HCT116 (cell line): ENCODE data around the gene SH3GL2. TPM values are rescaled to one million over a fixed set of nuclear protein-coding genes. Genes with fewer than 3 reads are reported as not detected.

ENCODE experiments used
- ATAC-seq: fragments of 200-7000 bp; cut with Tn5 transposase; 2 replicates; pipeline ENCODE4 v1.9.1; 2020; ENCODE audit warnings: mild to moderate bottlenecking, moderate library complexity
- BruUV-seq: library from RNA; stranded (reverse); fragments of 400-500 nt; replicated peaks from 2 replicates; lab custom pipeline; 2021; lab: Mats Ljungman, UMichigan
- CTCF ChIA-PET: fragments of 300-600 bp; sonication (Branson Sonifier 250); formaldehyde crosslinking; loops from one replicate; lab custom pipeline; 2021; ENCODE audit warnings: antibody characterized with exemption; lab: Charles Lee
- POLR2A ChIA-PET: fragments of 300-600, 350-600 bp; sonication (Branson Sonifier 250); formaldehyde crosslinking; loops from one replicate; lab custom pipeline; 2021; ENCODE audit warnings: antibody characterized with exemption; lab: Charles Lee
- RAD21 ChIA-PET, 2 experiments: fragments of 300-600 bp; sonication (Branson Sonifier 250); formaldehyde crosslinking; loops; one replicate each; lab custom pipeline; 2023; ENCODE audit warnings: low total read pairs in 2 of 2; ENCODE audit not compliant: uncharacterized antibody in 2 of 2, unreplicated experiment in 2 of 2, low non-redundant PET in 1 of 2; lab: Charles Lee
- DNase-seq: peaks from one replicate; pipeline ENCODE4 v3.0.0-alpha.2; 2010; ENCODE audit warnings: low read depth, low spot score
- H2AFZ ChIP-seq: fragments of 200-600 bp; shearing (Covaris generic), sonication (generic); 2 replicates; pipeline ENCODE4 v1.6.1; 2017; ENCODE audit warnings: low read depth, mixed run types, mixed read lengths, antibody characterized with exemption, low read length; ENCODE audit not compliant: poor library complexity, severe bottlenecking
- H3K27ac ChIP-seq: 2 replicates; pipeline ENCODE4 v1.5.1; 2012; ENCODE audit warnings: low read depth, low read length
- H3K27me3 ChIP-seq: fragments of 200-600 bp; sonication (generic); 2 replicates; pipeline ENCODE4 v1.6.1; 2016; ENCODE audit warnings: mixed run types, low read length, mixed read lengths; ENCODE audit not compliant: insufficient read depth
- H3K36me3 ChIP-seq, 2 experiments: fragments of 200-500 bp in 1 of 2; fragments of 200-600 bp in 1 of 2; sonication (Bioruptor generic) in 1 of 2; sonication (generic) in 1 of 2; 2 replicates each; pipeline versions ENCODE4 v1.5.1 to v1.6.1; 2014 to 2016; ENCODE audit warnings: low read length in 2 of 2, inconsistent platforms in 1 of 2, mixed read lengths in 1 of 2, mixed run types in 1 of 2; ENCODE audit not compliant: insufficient read depth in 2 of 2, control insufficient read depth in 1 of 2
- H3K4me1 ChIP-seq, 2 experiments: fragments of 200-600 bp in 1 of 2; sonication (generic) in 1 of 2; 2 replicates each; pipeline versions ENCODE4 v1.5.1 to v1.6.1; 2012 to 2017; ENCODE audit warnings: low read length in 2 of 2, inconsistent platforms in 1 of 2, mild to moderate bottlenecking in 1 of 2, mixed read lengths in 1 of 2, mixed run types in 1 of 2, moderate library complexity in 1 of 2; ENCODE audit not compliant: insufficient read depth in 2 of 2, control insufficient read depth in 1 of 2
- H3K4me2 ChIP-seq: fragments of 200-600 bp; sonication (generic); 2 replicates; pipeline ENCODE4 v1.6.1; 2017; ENCODE audit warnings: mixed run types, low read length, mixed read lengths
- H3K4me3 ChIP-seq, 2 experiments: fragments of 200-600 bp in 1 of 2; sonication (generic) in 1 of 2; replicated peaks in 1 of 2; 2 replicates each; pipeline ENCODE4 v1.5.1; 2011 to 2016; ENCODE audit warnings: low read length in 2 of 2, control low read depth in 1 of 2, low read depth in 1 of 2, mild to moderate bottlenecking in 1 of 2, mixed read lengths in 1 of 2, mixed run types in 1 of 2
- H3K79me2 ChIP-seq: fragments of 200-600 bp; sonication (generic); 2 replicates; pipeline ENCODE4 v1.6.1; 2017; ENCODE audit warnings: mild to moderate bottlenecking, mixed run types, low read length, moderate library complexity, mixed read lengths; ENCODE audit not compliant: insufficient read depth
- H3K9ac ChIP-seq: fragments of 200-600 bp; sonication (generic); 2 replicates; pipeline ENCODE4 v1.6.1; 2016; ENCODE audit warnings: low read length, mixed read lengths
- H3K9me2 ChIP-seq: fragments of 200-600 bp; sonication (generic), shearing (Covaris generic); 2 replicates; pipeline ENCODE4 v1.6.1; 2017; ENCODE audit warnings: mixed run types, mild to moderate bottlenecking, moderate library complexity; ENCODE audit not compliant: insufficient read depth
- H3K9me3 ChIP-seq, 2 experiments: fragments of 200-500 bp in 1 of 2; fragments of 200-600 bp in 1 of 2; sonication (Bioruptor generic) in 1 of 2; sonication (generic) in 1 of 2; 2 replicates each; pipeline ENCODE4 v1.6.1; 2014 to 2017; ENCODE audit warnings: low read length in 2 of 2, mixed read lengths in 2 of 2, inconsistent platforms in 1 of 2, low read depth in 1 of 2, mild to moderate bottlenecking in 1 of 2, mixed run types in 1 of 2, moderate library complexity in 1 of 2; ENCODE audit not compliant: control insufficient read depth in 1 of 2, insufficient read depth in 1 of 2
- H4K20me1 ChIP-seq: fragments of 200-600 bp; sonication (generic), shearing (Covaris generic); 2 replicates; pipeline ENCODE4 v1.6.1; 2017; ENCODE audit warnings: mixed run types, mild to moderate bottlenecking, moderate library complexity; ENCODE audit not compliant: insufficient read depth
- ATF3 ChIP-seq: IDR thresholded peaks from 2 replicates; pipeline ENCODE4 v1.6.1; 2012
- CBX3 ChIP-seq: IDR thresholded peaks from 2 replicates; pipeline ENCODE4 v1.6.1; 2012; ENCODE audit warnings: low read depth
- CEBPB ChIP-seq: IDR thresholded peaks from 2 replicates; pipeline ENCODE4 v1.6.1; 2012; ENCODE audit warnings: low read depth
- EGR1 ChIP-seq: IDR thresholded peaks from 2 replicates; pipeline ENCODE4 v1.6.1; 2012; ENCODE audit warnings: low read depth
- ELF1 ChIP-seq: IDR thresholded peaks from 2 replicates; pipeline ENCODE4 v1.6.1; 2012; ENCODE audit warnings: low read depth, borderline replicate concordance
- EZH2 ChIP-seq: fragments of 200-600 bp; sonication (generic); IDR thresholded peaks from 2 replicates; pipeline ENCODE4 v1.6.1; 2017; ENCODE audit warnings: antibody characterized with exemption, mixed run types
- FOSL1 ChIP-seq: IDR thresholded peaks from 2 replicates; pipeline ENCODE4 v1.6.1; 2012; ENCODE audit warnings: low read depth
- POLR2A ChIP-seq: IDR thresholded peaks from 2 replicates; pipeline ENCODE4 v1.7.0; 2011; ENCODE audit warnings: borderline replicate concordance; ENCODE audit not compliant: insufficient read depth, insufficient read length; ENCODE audit errors: extremely low read depth
- SIN3A ChIP-seq: IDR thresholded peaks from 2 replicates; pipeline ENCODE4 v1.6.1; 2012; ENCODE audit warnings: low read depth
- SP1 ChIP-seq: IDR thresholded peaks from 2 replicates; pipeline ENCODE4 v1.6.1; 2012; ENCODE audit warnings: low read depth
- TCF7L2 ChIP-seq: IDR thresholded peaks from 2 replicates; pipeline ENCODE4 v1.7.0; 2011; ENCODE audit warnings: borderline replicate concordance, inconsistent platforms; ENCODE audit not compliant: insufficient read depth, insufficient read length; ENCODE audit errors: extremely low read depth
- YY1 ChIP-seq: IDR thresholded peaks from 2 replicates; pipeline ENCODE4 v1.6.1; 2011; ENCODE audit warnings: low read length, low read depth, moderate library complexity, mild to moderate bottlenecking; ENCODE audit not compliant: insufficient replicate concordance; ENCODE audit errors: extremely low read depth
- ZFX ChIP-seq: fragments of 450-650 bp; IDR thresholded peaks from 2 replicates; pipeline ENCODE4 v1.6.1; 2017
- ZNF274 ChIP-seq: fragments of 200-500 bp; sonication (Bioruptor generic); IDR thresholded peaks from 2 replicates; pipeline ENCODE4 v1.6.1; 2014; ENCODE audit warnings: mild to moderate bottlenecking, low read depth, low read length, inconsistent platforms
- intact Hi-C: fragments of 100-400 bp; cut with micrococcal nuclease; formaldehyde crosslinking; loops from 2 replicates; pipeline ENCODE4 v1.10.0; 2022
- total RNA-seq: library from RNA; stranded (reverse); gene quantifications from one replicate; pipeline ENCODE4 v1.2.1, GENCODE V29; 2021; ENCODE audit not compliant: unreplicated experiment
- TF ChIP-seq, protein P1 (sequence below): IDR thresholded peaks from 2 replicates; pipeline ENCODE4 v1.6.1; 2012
- TF ChIP-seq, protein P2 (sequence below): IDR thresholded peaks from 2 replicates; pipeline ENCODE4 v1.6.1; 2011; ENCODE audit warnings: mild to moderate bottlenecking, low read length, moderate library complexity; ENCODE audit not compliant: insufficient replicate concordance; ENCODE audit errors: extremely low read depth
- TF ChIP-seq, protein P3 (sequence below), 3 experiments: fragments of 200-600 bp in 1 of 3; sonication (generic) in 1 of 3; IDR thresholded peaks in 2 of 3; conservative IDR thresholded peaks in 1 of 3; 2 replicates each; pipeline ENCODE4 v1.5.1; 2012 to 2017; ENCODE audit warnings: low read depth in 2 of 3, low read length in 2 of 3, antibody characterized with exemption in 1 of 3, borderline replicate concordance in 1 of 3, control low read depth in 1 of 3, mild to moderate bottlenecking in 1 of 3, mixed read lengths in 1 of 3, mixed run types in 1 of 3, moderate library complexity in 1 of 3; ENCODE audit not compliant: insufficient read depth in 1 of 3

SH3GL2 gene
- total RNA-seq, 1 experiment from 2014 or later, result not detected

DNA sequence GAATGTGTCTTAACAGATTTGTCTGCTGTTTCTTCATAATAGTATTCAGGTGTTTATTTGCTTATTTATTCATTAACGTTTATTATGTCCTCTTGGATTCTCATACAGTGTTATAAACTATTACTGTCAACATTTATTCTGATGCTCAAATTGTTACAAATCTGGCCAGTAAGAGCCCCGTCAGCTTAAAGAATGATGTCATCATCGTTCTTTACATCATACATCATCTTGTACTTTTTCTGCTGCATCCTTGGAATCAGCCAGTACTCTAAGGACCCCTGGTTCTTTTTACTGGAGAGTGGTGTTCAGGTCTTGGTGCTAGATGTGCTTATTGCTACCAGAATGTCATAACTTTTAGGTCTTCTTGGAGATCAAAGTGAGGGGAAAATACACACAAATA, 86.6 kb downstream of the SH3GL2 start:
- no peaks in the 10 kb centered on the region for H4K20me1 ChIP-seq
- ChIA-PET RAD21 (no interaction called here), CTCF (no interaction called here), POLR2A (no interaction called here)
- H3K27ac ChIP-seq, result no peak overlapping the region
- no peaks in the 10 kb centered on the region for H3K79me2 ChIP-seq
- H3K4me2 ChIP-seq, result no peak overlapping the region
- no peak overlapping the region for H3K4me3 ChIP-seq
- no peak overlapping the region for H3K9ac ChIP-seq
- BruUV-seq, result no TSS peak
- no peaks in the 10 kb centered on the region for H3K4me1 ChIP-seq
- no peak for TF ChIP-seq SP1
- intact Hi-C loops, result no loop called here
- H2AFZ ChIP-seq, result no peak overlapping the region
- H3K9me3 ChIP-seq, result no peaks in the 10 kb centered on the region
- no peaks in the 10 kb centered on the region for H3K9me2 ChIP-seq
- peaks cover 7% of the 10 kb centered on the region; the same call in 1 of the 2 replicates for H3K27me3 ChIP-seq
- ATAC-seq (no peak), DNase-seq (no peak)
- no peaks in the 10 kb centered on the region for H3K36me3 ChIP-seq

DNA sequence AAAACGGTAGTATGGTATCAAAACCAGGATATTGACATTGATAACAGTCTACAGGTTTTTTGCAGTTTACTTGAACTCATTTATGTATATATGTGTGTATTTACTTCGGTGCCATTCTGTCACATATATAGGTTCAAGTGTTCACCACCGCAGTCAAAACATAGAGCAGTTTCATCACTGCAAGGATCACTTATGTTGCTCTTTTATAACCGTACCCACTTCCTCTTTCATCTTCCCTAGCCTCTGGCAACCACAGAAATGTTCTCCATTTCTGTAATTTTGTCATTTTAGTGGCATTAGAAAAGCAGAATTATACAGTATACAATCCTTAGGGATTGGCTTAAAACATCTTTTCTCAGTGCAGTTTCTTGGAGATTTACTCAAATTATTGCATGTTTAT, 90.3 kb downstream of the SH3GL2 start:
- Histone ChIP-seq H2AFZ (no peak overlapping the region), H3K27ac (no peak overlapping the region), H3K36me3 (no peaks in the 10 kb centered on the region), H3K9me3 (no peaks in the 10 kb centered on the region), H3K4me2 (no peak overlapping the region), H3K4me3 (no peak overlapping the region), H3K79me2 (no peaks in the 10 kb centered on the region), H3K4me1 (no peaks in the 10 kb centered on the region), H3K9ac (no peak overlapping the region), H3K27me3 (no peaks in the 10 kb centered on the region), H3K9me2 (no peaks in the 10 kb centered on the region), H4K20me1 (no peaks in the 10 kb centered on the region)
- TF ChIP-seq YY1 (no peak), ZFX (no peak), EZH2 (no peak), ATF3 (no peak), ELF1 (no peak), CEBPB (no peak), CBX3 (no peak), FOSL1 (no peak), SIN3A (no peak), ZNF274 (no peak), TCF7L2 (no peak), SP1 (no peak), EGR1 (no peak), POLR2A (no peak)
- TF ChIP-seq, protein P1, sequence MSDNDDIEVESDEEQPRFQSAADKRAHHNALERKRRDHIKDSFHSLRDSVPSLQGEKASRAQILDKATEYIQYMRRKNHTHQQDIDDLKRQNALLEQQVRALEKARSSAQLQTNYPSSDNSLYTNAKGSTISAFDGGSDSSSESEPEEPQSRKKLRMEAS, result no peak
- TF ChIP-seq, protein P2, sequence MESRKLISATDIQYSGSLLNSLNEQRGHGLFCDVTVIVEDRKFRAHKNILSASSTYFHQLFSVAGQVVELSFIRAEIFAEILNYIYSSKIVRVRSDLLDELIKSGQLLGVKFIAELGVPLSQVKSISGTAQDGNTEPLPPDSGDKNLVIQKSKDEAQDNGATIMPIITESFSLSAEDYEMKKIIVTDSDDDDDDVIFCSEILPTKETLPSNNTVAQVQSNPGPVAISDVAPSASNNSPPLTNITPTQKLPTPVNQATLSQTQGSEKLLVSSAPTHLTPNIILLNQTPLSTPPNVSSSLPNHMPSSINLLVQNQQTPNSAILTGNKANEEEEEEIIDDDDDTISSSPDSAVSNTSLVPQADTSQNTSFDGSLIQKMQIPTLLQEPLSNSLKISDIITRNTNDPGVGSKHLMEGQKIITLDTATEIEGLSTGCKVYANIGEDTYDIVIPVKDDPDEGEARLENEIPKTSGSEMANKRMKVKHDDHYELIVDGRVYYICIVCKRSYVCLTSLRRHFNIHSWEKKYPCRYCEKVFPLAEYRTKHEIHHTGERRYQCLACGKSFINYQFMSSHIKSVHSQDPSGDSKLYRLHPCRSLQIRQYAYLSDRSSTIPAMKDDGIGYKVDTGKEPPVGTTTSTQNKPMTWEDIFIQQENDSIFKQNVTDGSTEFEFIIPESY, result no peak
- TF ChIP-seq, protein P3, sequence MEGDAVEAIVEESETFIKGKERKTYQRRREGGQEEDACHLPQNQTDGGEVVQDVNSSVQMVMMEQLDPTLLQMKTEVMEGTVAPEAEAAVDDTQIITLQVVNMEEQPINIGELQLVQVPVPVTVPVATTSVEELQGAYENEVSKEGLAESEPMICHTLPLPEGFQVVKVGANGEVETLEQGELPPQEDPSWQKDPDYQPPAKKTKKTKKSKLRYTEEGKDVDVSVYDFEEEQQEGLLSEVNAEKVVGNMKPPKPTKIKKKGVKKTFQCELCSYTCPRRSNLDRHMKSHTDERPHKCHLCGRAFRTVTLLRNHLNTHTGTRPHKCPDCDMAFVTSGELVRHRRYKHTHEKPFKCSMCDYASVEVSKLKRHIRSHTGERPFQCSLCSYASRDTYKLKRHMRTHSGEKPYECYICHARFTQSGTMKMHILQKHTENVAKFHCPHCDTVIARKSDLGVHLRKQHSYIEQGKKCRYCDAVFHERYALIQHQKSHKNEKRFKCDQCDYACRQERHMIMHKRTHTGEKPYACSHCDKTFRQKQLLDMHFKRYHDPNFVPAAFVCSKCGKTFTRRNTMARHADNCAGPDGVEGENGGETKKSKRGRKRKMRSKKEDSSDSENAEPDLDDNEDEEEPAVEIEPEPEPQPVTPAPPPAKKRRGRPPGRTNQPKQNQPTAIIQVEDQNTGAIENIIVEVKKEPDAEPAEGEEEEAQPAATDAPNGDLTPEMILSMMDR (IDR thresholded peaks at IDR 0.05 in 2 of 3, conservative IDR thresholded peaks at IDR 0.05 in 1 of 3; ENCODE audit: borderline replicate concordance in 1 of 3, insufficient read depth in 1 of 3, low read depth in 2 of 3, low read length in 2 of 3), result no peak
- DNase-seq, result no peak
- BruUV-seq, result no TSS peak
- intact Hi-C loops, result no loop called here
- CTCF ChIA-PET, result no interaction called here
- no peak for ATAC-seq
- RAD21 ChIA-PET, result no interaction called here
- POLR2A ChIA-PET, result no interaction called here
